HepG2 (cell line): ENCODE results near the gene ESPNL. TPM values are rescaled to one million over a fixed set of nuclear protein-coding genes. Genes with fewer than 3 reads are reported as not detected.

ENCODE experiments used
- DNMT1 ChIP-seq: sonication (generic); formaldehyde crosslinking; IDR thresholded peaks from 2 replicates; pipeline ENCODE4 v1.5.1; 2020; ENCODE audit warnings: mild to moderate bottlenecking, missing genetic modification reagents
- EED ChIP-seq: sonication (generic); formaldehyde crosslinking; IDR thresholded peaks from 2 replicates; pipeline ENCODE4 v1.5.0; 2020; ENCODE audit warnings: mild to moderate bottlenecking, missing genetic modification reagents
- FOXO4 ChIP-seq: sonication (generic); formaldehyde crosslinking; conservative IDR thresholded peaks from 2 replicates; pipeline ENCODE4 v1.8.1; 2023; ENCODE audit warnings: missing genetic modification reagents
- FOXP1 ChIP-seq, 2 experiments: fragments of 450-650 bp in 1 of 2; IDR thresholded peaks; 2 replicates each; pipeline ENCODE4 v1.6.1; 2017 to 2018; ENCODE audit warnings: antibody characterized with exemption in 1 of 2
- KDM1A ChIP-seq: IDR thresholded peaks from 2 replicates; pipeline ENCODE4 v1.6.1; 2016; ENCODE audit warnings: missing compliant biosample characterization
- MEIS1 ChIP-seq: sonication (generic); formaldehyde crosslinking; IDR thresholded peaks from 2 replicates; pipeline ENCODE4 v1.9.0; 2021; ENCODE audit warnings: mild to moderate bottlenecking, missing genetic modification reagents, moderate library complexity, borderline replicate concordance
- NFIC ChIP-seq: IDR thresholded peaks from 2 replicates; pipeline ENCODE4 v1.6.1; 2012; ENCODE audit warnings: mild to moderate bottlenecking, low read length, inconsistent platforms
- RCOR2 ChIP-seq: IDR thresholded peaks from 2 replicates; pipeline ENCODE4 v1.6.1; 2016; ENCODE audit warnings: missing biosample characterization, missing genetic modification reagents
- TAF15 ChIP-seq: fragments of 200-400 bp; formaldehyde crosslinking; IDR thresholded peaks from one replicate; pipeline ENCODE4 v1.6.1; 2018; ENCODE audit warnings: mild to moderate bottlenecking, low read depth, low read length; ENCODE audit not compliant: poor library complexity, severe bottlenecking
- ZFP82 ChIP-seq: sonication (generic); formaldehyde crosslinking; IDR thresholded peaks from 2 replicates; pipeline ENCODE4 v1.5.1; 2020; ENCODE audit warnings: mild to moderate bottlenecking, missing genetic modification reagents, borderline replicate concordance
- ZHX2 ChIP-seq, 2 experiments: sonication (generic) in 1 of 2; formaldehyde crosslinking in 1 of 2; IDR thresholded peaks; 2 replicates each; pipeline versions ENCODE4 v1.6.1 to v1.9.0; 2014 to 2022; ENCODE audit warnings: antibody characterized with exemption in 1 of 2, borderline replicate concordance in 1 of 2, inconsistent platforms in 1 of 2, low read depth in 1 of 2, missing genetic modification reagents in 1 of 2
- ZNF337 ChIP-seq: sonication (generic); formaldehyde crosslinking; IDR thresholded peaks from 2 replicates; pipeline ENCODE4 v1.5.1; 2020; ENCODE audit warnings: missing genetic modification reagents, low read depth, mild to moderate bottlenecking, borderline replicate concordance
- ZNF510 ChIP-seq: sonication (generic); formaldehyde crosslinking; IDR thresholded peaks from 2 replicates; pipeline ENCODE4 v1.4.0; 2020; ENCODE audit warnings: low read depth, mild to moderate bottlenecking, missing genetic modification reagents
- ZNF512B ChIP-seq: sonication (generic); formaldehyde crosslinking; IDR thresholded peaks from 2 replicates; pipeline ENCODE4 v1.5.1; 2020; ENCODE audit warnings: missing genetic modification reagents, mild to moderate bottlenecking, borderline replicate concordance
- ZNF883 ChIP-seq: sonication (generic); formaldehyde crosslinking; IDR thresholded peaks from 2 replicates; pipeline ENCODE4 v1.5.1; 2020; ENCODE audit warnings: mild to moderate bottlenecking, missing genetic modification reagents; ENCODE audit errors: not compliant biosample characterization
- polyA plus RNA-seq, 8 experiments: library from polyadenylated mRNA; depleted of rRNA in 3 of 8; stranded (reverse) in 7 of 8; unstranded in 1 of 8; fragments of >200 nt; fragmentation: Illumina TruSeq in 4 of 8; extraction: Trizol in 4 of 8; gene quantifications; 2 replicates each; pipeline versions ENCODE4 v1.2.1 to v1.2.3, GENCODE V29; 2011 to 2016; ENCODE audit warnings: low read depth in 4 of 8, missing spikeins in 1 of 8, mixed read lengths in 1 of 8; ENCODE audit not compliant: insufficient read depth in 1 of 8
- total RNA-seq, 5 experiments: library from RNA; depleted of rRNA; stranded (reverse); fragments of >200 nt; fragmentation: Illumina TruSeq; extraction: Trizol; gene quantifications; 2 replicates each; pipeline ENCODE4 v1.2.3, GENCODE V29; 2016; ENCODE audit warnings: low read depth in 1 of 5

Gene ESPNL
- total and polyA plus RNA-seq, 2 of the 13 experiments (the other 11 are each of a cell fraction or from before 2014, with no cell fraction given), result 0.45 to 0.80 TPM

GRCh38 chr2:238107525-238108422 lies 7.6 kb downstream of the ESPNL start (continued):
- TF ChIP-seq ZHX2 (IDR thresholded peaks at IDR 0.05; ENCODE audit: low read depth) (no peak), ZHX2 (CRISPR knock-in tag; IDR thresholded peaks at IDR 0.05; ENCODE audit: borderline replicate concordance) (no peak), ZNF510 (CRISPR knock-in tag) (peak; percentile 79; the same call in 1 of the 2 replicates), ZNF512B (CRISPR knock-in tag) (peak; percentile 86; the same call in 1 of the 2 replicates), ZNF883 (CRISPR knock-in tag) (no peak), EED (CRISPR knock-in tag) (no peak), NFIC (no peak), MEIS1 (CRISPR knock-in tag) (no peak), RCOR2 (0 out of 2 replicates have a peak, but pooled peaks have one; percentile 23), ZFP82 (CRISPR knock-in tag) (no peak), TAF15 (no peak), KDM1A (CRISPR knock-in tag) (0 out of 2 replicates have a peak, but pooled peaks have one; percentile 3), DNMT1 (CRISPR knock-in tag) (no peak), FOXP1 (IDR thresholded peaks at IDR 0.05) (no peak), FOXP1 (CRISPR knock-in tag; IDR thresholded peaks at IDR 0.05) (no peak; the same call in 1 of the 2 replicates), FOXO4 (CRISPR knock-in tag) (no peak), ZNF337 (CRISPR knock-in tag) (no peak)
